HG03469 (cell line): ENCODE results near the gene CFD.
"Not testable (repeated sequence)": the region's sequence is repeated elsewhere in the genome, so short reads cannot be mapped to it uniquely, and the experiment has no call there.

ENCODE experiments used
- ATAC-seq: cut with Tn5 transposase; IDR thresholded peaks from one replicate; pipeline ENCODE4 v1.9.1; 2021; ENCODE audit warnings: mild to moderate bottlenecking, moderate library complexity, moderate number of reproducible peaks; ENCODE audit not compliant: unreplicated experiment

The CFD gene

DNA sequence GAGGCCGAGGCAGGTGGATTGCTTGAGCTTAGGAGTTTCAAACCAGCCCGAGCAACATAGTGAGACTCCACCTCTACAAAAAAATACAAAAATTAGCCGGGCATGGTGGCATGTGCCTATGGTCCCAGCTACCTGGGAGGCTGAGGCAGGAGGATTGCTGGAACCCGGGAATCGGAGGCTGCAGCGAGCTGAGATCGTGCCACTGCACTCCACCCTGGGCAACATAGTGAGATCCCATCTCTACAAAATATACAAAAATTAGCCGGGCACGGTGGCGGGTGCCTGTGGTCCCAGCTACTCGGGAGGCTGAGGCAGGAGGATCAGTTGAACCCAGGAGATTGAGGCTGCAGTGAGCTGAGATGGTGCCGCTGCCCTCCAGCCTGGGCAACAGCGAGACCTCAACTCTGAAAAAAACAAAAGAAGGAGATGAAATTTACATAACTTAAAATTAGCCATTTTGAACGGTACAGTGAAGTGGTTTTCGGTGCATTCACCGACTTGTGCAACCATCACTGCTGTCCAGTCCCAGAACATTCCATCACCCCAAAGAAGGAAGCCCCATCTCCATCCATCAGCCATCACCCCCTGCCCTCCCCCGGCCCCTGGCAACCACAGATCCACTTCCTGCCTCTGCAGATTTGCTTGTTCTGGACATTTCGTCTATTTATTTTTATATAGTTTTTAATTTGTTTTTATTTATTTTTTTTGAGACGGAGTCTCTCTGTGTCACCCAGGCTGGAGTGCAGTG is 33.4 kb upstream of the CFD start:
- ATAC-seq = no peak

DNA sequence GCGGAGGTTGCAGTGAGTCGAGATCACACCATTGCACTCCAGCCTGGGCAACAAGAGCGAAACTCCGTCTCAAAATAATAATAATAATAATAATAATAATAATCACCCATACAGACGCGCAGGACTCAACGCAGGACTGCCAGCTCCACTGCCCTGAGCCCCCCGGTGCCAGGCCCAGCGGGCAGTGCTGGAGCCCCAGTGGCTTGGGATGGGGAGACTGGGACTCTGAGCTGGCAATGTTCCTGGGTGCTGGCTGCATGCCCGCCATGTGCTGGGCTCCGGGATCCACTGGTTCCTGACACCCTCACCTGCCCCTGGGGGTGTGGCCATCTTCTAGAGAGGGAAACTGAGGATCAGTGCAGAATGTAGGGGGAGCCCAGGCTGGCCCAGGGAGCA is 32.2 kb upstream of the CFD start:
- ATAC-seq = no peak

DNA sequence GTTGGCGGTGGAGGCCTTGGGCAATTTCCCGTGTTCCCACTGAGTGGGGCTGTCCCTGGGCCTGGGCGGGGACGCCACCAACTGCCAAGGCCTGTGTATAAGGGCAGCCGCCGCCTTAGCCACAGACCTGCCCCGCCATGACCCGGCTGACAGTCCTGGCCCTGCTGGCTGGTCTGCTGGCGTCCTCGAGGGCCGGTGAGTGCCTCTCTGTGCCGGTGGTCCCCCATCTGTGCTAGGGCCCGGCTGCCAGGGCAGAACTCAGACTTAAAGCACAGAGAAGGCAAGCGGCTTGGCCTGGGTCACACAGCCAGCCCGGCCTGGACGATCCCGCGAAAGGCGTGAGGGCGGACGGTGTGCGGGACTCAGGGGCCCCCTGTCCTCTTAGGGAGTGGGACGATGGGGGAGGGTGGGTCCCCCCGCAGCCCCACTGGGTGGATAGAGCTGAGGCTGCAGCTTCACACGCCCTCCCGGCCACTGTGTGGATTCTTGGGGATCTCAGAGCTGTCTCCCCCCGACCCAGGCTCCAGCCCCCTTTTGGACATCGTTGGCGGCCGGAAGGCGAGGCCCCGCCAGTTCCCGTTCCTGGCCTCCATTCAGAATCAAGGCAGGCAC is 31.6 kb upstream of the CFD start, which contains the start of gene AZU1:
Gene AZU1 (plus strand): TSS at position 128 of the 612 bp plus-strand sequence. CDS start 10 bp downstream, at position 138.
- no peak for ATAC-seq

DNA sequence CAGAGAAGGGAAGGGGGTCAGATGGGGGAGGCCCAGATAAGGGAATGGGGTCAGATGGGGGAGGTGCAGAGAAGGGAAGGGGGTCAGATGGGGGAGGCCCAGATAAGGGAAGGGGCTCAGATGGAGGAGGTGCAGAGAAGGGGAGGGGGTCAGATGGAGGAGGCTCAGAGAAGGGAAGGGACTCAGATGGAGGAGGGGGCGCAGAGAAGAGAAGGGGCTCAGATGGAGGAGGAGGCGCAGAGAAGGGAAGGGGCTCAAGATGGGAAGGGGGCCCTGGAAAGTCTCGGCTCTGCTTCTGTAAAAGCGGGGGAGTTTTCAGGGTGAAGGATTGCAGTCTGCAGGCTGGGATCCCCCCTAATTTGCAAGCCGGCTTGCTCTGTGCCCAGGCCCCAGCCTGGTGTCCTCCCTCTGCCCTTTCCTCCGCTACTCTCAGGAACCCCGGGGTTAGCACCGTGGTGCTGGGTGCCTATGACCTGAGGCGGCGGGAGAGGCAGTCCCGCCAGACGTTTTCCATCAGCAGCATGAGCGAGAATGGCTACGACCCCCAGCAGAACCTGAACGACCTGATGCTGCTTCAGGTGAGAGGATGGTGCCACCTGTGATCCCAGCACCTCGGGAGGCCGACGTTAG is 30.2 kb upstream of the CFD start:
- ATAC-seq = no peak

DNA sequence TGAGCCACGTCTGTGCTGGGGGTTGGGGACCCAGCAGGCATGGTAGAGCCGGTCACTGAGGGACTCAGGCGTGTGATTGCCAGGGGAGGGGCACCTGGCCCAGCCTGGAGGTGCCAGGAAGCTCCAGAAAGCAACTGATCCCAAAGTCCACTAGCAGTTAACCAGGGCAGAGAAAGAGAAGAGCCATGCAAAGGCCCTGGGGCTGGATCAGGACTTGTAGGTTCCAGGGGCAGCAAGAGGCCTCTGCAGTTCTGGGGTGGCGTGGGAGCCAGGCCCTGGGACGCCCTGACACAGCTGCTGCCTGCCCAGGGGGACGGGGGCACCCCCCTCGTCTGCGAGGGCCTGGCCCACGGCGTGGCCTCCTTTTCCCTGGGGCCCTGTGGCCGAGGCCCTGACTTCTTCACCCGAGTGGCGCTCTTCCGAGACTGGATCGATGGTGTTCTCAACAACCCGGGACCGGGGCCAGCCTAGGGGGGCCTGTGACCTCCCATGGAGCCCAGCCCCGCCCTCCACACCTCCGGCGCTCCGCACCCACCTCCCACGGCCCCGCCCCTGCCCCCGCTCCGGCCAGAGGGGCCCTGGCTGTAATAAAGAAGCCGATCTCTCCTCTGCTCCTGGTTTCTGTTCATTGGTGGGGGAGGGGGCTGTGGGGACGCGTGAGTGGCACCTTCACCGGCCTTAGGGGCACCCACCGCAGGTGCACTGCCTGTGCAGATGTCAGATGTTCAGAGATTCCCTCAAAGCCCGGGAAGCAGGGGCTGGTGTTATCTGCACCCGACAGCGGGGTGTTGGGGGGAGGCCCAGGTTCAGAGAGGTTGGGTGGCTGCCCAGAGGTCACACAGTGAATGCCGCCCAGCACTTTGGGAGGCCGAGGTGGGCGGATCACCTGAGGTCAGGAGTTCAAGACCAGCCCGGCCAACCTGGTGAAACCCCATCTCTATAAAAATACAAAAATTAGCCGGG is 27.8 kb upstream of the CFD start:
- no peak for ATAC-seq

DNA sequence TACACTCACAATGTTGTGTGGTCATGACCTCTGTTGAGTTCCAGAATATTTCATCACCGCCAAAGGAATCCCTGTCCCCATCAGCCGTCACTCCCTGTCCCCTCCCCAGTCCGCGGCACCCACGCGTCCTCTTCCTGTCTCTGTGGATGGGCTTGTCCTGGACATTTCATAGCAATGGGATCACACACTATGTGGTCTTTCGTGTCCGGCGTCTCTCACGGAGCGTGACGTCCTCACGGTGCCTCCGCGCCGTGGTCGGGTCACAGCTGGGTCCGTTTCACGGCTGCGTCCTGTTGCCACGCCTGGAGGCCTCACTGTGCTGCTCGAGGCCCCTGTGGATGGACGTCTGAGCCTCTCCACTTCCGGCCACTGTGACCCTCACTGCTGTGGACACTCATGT is 25.2 kb upstream of the CFD start:
- ATAC-seq = no peak

DNA sequence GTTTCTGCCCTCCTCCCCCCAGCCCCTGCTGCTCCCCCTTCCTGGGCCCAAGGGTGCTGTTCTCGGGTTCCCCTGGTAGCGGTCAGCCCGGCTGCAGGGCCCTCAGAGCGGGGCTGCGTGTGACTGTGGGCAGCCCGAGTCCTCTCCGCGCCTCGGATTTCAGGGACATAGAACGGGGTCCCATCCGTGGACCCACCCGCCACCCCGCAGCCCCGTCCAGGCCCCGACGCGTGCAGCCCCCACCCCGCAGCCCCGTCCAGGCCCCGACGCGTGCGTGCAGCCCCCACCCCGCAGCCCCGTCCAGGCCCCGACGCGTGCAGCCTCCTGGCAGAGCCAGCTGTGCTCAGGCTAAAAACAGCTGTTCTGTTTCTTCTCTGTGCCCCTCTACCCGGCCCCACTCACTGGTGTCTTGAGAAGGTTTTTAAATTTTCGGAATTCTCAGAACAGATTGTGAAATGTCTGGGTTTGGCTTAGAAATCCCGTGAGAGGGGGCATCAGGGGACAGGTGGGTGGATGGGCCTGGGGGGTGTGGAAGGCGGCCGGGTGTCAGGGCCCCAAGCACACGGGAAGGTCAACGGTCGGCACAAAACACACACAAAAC is 24.2 kb upstream of the CFD start:
- no peak for ATAC-seq

DNA sequence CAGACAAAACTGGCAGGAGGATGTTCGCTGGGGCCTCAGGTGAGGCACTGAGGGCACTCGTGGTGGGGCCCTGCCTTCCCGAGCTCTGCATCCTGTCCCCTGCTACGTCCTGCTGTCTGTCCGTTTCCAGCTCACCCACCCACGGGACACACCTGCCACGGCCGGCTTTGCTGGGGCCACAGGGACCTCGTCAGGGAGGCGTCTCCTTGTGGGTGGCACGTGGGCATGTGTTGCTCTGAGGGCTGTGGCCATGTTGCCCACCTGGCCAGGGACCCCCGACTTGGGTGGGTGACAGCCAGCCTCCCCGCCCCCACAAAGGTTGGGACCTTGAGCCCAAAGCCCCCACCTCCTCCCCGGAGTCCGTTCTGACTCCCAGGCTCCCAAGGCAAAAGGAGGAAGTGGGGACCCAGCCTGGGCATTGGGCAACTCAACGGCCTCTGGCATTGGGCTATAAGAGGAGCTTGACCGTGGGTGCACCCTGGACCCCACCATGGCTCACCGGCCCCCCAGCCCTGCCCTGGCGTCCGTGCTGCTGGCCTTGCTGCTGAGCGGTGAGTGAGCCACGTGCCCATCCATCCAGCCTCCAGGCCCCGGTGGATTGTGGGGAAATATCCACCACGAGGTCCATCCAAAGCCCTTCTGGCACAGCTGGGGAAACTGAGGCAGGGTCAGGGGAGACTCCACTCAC is 18.8 kb upstream of the CFD start, which contains the start of gene PRTN3:
Gene PRTN3 (plus strand): TSS at position 481 of the 688 bp plus-strand sequence. CDS start 10 bp downstream, at position 491.
- no peak for ATAC-seq

DNA sequence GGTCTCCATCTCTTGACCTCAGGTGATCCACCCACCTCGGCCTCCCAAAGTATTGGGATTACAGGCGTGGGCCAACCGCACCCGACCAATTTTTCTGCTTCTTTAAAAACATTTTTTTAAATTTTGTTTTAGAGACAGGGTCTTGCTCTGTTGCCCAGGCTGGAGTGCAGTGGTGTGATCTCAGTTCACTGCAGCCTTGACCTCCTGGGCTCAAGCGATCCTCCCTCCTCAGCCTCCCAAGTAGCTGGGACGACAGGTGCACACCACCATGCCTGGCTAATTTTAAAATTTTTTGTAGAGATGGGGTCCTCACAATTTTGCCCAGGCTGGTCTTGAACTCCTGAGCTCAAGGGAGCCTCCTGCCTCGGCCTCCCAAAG is 16.7 kb upstream of the CFD start:
- ATAC-seq = not testable (repeated sequence)

DNA sequence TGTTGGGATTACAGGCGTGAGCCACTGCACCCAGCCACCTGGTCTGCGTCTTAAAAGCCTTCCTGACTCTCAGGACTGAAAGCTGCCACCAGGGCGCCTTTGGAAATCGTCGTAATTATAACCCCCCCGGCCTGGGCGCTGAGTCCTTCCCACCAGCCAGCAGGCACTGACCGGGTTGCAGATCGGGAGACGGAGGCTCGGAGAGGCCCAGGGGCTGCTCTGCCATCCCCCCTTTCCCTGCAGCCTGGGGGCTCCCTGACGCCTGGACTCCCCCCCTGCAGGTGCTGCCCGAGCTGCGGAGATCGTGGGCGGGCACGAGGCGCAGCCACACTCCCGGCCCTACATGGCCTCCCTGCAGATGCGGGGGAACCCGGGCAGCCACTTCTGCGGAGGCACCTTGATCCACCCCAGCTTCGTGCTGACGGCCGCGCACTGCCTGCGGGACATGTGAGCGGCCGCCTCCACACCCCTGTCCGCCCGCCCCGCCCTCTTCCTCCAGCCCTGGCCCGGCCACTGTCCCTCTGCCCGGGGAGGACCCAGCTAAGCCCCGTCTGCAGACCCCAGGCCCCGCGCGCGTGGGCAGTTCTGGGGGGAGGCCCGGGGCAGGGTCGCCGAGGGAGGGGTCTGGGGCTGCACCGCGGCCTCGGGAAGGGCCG is 16.2 kb upstream of the CFD start:
- ATAC-seq = no peak

DNA sequence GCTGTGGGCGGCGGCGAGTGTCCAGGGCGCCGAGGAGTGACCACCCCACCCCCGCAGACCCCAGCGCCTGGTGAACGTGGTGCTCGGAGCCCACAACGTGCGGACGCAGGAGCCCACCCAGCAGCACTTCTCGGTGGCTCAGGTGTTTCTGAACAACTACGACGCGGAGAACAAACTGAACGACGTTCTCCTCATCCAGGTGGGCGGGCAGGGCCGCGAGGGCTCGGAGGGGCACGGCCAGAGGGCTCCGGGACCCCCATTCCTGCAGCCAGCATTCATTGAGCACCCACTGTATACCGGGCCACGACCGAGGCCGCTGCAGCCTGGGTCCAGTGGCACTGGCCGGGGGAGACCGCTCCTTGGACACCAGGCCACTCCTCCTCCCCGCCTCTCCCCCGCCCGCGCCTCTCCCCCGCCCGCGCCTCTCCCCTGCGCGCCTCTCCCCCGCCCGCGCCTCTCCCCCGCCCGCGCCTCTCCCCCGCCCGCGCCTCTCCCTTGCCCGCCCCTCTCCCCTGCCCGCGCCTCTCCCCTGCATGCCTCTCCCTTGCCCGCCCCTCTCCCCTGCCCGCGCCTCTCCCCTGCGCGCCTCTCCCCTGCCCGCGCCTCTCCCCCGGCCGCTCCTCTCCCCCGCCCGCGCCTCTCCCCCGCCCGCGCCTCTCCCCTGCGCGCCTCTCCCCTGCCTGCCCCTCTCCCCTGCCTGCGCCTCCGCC is 15.5 kb upstream of the CFD start:
- no peak for ATAC-seq

DNA sequence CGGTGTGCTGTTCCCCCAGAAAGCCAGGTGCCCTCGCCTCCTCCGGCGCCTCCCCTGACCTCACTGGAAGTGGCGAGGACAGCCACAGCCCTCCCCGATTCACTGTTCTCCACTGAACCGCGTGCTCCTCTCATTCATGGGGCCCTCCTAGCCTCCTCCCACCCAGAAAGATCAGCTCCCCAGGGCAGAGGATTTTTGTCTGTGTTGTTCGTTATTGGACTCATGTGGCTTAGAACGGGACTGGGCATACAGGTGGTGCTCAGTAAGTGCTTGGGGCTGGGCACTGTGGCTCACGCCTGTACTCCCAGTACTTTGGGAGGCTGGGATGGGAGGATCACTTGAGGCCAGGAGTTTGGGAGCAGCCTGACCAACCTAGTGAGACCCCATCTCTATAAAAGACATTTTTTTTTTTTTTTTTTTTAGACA is 14.9 kb upstream of the CFD start:
- ATAC-seq = no peak

DNA sequence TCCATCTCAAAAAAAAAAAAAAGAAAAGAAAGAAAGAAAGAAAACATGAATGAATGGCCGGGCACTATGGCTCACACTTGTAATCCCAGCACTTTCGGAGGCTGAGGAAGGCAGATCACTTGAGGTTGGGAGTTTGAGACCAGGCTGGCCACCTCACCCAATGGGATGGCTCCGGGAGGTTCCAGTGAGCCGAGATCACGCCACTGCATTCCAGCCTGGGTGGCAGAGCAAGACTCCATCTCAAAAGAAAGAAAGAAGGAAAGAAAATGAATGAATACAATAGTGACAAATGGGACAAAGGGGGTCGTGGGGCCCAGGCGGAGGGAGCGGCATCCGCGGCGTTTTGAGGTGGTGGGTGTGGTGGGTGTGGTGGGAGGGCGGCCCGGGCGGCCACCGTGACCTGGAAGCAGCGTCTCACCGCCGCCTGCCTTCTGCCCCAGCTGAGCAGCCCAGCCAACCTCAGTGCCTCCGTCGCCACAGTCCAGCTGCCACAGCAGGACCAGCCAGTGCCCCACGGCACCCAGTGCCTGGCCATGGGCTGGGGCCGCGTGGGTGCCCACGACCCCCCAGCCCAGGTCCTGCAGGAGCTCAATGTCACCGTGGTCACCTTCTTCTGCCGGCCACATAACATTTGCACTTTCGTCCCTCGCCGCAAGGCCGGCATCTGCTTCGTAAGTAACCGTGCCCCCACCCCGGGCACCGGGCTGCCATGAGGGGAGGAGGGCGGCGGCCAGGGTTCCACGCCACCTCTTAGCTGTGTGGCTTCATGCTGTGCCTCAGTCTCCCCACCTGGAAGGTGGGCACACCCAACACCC is 13.6 kb upstream of the CFD start:
- ATAC-seq = no peak

DNA sequence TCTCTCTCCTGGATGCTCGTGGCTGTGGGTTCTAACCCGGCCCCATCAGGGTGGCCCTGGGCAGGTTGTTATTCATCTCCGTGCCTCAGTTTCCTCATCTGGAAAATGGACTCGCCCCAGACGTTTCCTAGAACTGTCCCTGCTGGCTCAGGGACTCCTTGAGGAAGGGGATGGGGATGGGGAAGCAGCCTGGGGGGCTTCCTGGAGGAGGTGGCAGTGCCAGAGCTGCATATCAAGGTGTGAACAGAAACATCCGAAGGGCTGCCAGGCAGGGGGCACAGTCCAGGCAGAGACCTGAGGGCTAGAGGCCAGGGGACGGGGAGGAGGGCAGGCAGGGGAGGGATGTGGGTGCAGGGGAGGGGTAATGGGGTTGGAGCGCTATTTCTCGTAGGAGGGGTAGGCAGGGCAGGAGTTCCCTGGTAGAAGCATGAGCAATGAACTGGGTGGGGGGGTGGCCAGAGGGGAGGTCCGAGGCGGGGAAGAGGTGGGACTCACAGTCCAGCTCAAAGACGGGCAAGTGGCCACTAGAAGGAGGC is 11.0 kb upstream of the CFD start:
- no peak for ATAC-seq

DNA sequence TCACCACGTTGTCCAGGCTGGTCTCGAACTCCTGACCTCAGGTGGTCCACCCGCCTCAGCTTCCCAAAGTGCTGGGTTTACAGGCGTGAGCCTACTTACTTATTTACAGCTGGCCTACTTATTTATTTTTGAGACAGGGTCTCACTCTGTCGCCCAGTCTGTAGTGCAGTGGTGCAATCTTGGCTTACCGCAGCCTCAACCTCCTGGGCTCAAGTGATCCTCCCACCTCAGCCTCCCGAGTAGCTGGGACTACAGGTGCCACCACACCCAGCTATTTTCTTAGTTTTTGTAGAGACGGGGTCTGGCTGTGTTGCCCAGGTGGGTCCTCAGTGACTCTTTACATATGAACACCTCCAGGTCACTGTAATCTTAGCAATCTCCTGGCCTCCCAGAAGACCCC is 10.3 kb upstream of the CFD start:
- not testable (repeated sequence) for ATAC-seq

DNA sequence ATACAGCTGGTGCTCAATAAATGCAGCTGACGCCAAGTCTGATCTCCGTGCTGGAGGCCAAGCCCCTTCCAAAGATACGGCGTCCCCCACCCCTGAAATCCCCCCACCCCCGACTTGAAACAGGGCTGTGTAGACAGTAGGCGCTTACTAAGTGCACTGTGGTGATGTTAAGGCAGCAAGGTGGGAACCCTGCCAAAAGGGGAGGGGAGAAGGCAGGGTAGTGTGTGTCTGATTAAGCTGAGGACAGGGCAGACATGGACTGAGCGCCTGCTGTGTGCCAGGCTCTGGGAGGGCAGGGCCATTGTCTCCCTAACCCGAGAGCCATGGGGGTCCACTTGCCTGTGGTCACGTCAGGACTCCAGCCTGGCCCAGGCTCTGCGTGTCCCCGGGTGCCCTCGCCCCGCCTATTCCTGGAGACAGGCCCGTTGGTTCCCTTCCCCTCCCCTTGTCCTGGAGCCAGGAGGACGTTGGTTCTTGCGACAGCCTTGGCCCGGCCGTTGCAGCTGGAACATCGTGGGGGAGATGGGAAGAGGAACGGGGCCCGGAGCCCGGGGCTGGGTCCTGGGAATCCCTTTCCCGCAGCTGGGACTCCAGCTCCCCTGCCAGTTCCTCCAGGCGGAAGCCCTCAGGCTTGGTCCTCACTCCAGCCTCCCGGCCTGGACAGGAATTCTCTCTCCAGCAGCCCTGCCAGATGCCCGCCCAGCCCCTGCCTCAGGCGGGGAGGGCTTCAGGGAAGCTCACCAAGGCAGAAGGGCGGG is 9.1 kb upstream of the CFD start:
- ATAC-seq = no peak

DNA sequence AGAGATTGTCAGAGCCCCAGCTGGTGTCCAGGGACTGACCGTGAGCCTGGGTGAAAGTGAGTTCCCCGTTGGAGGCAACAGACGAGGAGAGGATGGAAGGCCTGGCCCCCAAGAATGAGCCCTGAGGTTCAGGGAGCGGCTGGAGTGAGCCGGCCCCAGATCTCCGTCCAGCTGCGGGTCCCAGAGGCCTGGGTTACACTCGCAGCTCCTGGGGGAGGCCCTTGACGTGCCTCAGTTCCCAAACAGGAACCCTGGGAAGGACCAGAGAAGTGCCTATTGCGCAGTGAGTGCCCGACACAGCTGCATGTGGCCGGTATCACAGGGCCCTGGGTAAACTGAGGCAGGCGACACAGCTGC is 8.5 kb upstream of the CFD start:
- ATAC-seq = no peak
